GM12891 (cell line): ENCODE measurements around the gene EML3.

ENCODE experiments used
- POLR2A ChIP-seq: IDR thresholded peaks from 2 replicates; pipeline ENCODE4 v1.6.1; 2011; ENCODE audit warnings: low read depth, low read length, control low read depth
- POLR2AphosphoS5 ChIP-seq: IDR thresholded peaks from 2 replicates; pipeline ENCODE4 v1.6.1; 2011; ENCODE audit warnings: low read depth, low read length, control low read depth
- POU2F2 ChIP-seq: IDR thresholded peaks from 2 replicates; pipeline ENCODE4 v1.6.1; 2011; ENCODE audit warnings: low read depth, mild to moderate bottlenecking, control low read depth, low read length, moderate library complexity

- no peak for TF ChIP-seq POLR2A
- no peak for TF ChIP-seq POLR2AphosphoS5
- no peak for TF ChIP-seq POU2F2
These were observed 41.7 kb upstream of the EML3 start for GRCh38 chr11:62654297-62654696.
